ENCODE results near the gene DIP2C. TPM values are rescaled to one million over a fixed set of nuclear protein-coding genes. Genes with fewer than 3 reads are reported as not detected.

DIP2C gene
- total RNA-seq, 1 donor from 2014 or later, result 18.4 TPM

GRCh38 chr10:498760-499435, 190.6 kb downstream of the DIP2C start:
- Histone ChIP-seq H3K27ac (no peak overlapping the region), H3K9me3 (no peaks in the 10 kb centered on the region), H3K27me3 (no peaks in the 10 kb centered on the region), H3K36me3 (no peaks in the 10 kb centered on the region), H3K4me1 (peaks cover 24% of the 10 kb centered on the region), H3K4me3 (no peak overlapping the region)
- no peak for TF ChIP-seq POLR2AphosphoS5 (IDR thresholded peaks at IDR 0.05; ENCODE audit: insufficient read depth in 1 of 2, low read depth in 1 of 2)
- TF ChIP-seq, protein P1, sequence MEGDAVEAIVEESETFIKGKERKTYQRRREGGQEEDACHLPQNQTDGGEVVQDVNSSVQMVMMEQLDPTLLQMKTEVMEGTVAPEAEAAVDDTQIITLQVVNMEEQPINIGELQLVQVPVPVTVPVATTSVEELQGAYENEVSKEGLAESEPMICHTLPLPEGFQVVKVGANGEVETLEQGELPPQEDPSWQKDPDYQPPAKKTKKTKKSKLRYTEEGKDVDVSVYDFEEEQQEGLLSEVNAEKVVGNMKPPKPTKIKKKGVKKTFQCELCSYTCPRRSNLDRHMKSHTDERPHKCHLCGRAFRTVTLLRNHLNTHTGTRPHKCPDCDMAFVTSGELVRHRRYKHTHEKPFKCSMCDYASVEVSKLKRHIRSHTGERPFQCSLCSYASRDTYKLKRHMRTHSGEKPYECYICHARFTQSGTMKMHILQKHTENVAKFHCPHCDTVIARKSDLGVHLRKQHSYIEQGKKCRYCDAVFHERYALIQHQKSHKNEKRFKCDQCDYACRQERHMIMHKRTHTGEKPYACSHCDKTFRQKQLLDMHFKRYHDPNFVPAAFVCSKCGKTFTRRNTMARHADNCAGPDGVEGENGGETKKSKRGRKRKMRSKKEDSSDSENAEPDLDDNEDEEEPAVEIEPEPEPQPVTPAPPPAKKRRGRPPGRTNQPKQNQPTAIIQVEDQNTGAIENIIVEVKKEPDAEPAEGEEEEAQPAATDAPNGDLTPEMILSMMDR (IDR thresholded peaks at IDR 0.05), result no peak
- intact Hi-C loops (cut with DNase I), result no loop called here
- no peak for DNase-seq (ENCODE audit: extremely low spot score in 2 of 2)

GRCh38 chr10:497898-498451, 191.5 kb downstream of the DIP2C start:
- no peak overlapping the region for H3K4me3 ChIP-seq
- no peaks in the 10 kb centered on the region for H3K27me3 ChIP-seq
- H3K27ac ChIP-seq, result no peak overlapping the region
- no peak for DNase-seq (ENCODE audit: extremely low spot score in 2 of 2)
- peaks cover 24% of the 10 kb centered on the region for H3K4me1 ChIP-seq
- no peaks in the 10 kb centered on the region for H3K9me3 ChIP-seq
- TF ChIP-seq POLR2AphosphoS5 (IDR thresholded peaks at IDR 0.05; ENCODE audit: insufficient read depth in 1 of 2, low read depth in 1 of 2), result no peak
- TF ChIP-seq, protein P1 (IDR thresholded peaks at IDR 0.05), result no peak
- TF ChIP-seq POLR2A (IDR thresholded peaks at IDR 0.05), result no peak
- H3K36me3 ChIP-seq, result no peaks in the 10 kb centered on the region
- intact Hi-C loops (cut with DNase I), result no loop called here

GRCh38 chr10:497289-497688, 192.2 kb downstream of the DIP2C start:
- Histone ChIP-seq H3K4me1 (peaks cover 27% of the 10 kb centered on the region), H3K27ac (no peak overlapping the region), H3K9me3 (no peaks in the 10 kb centered on the region), H3K27me3 (no peaks in the 10 kb centered on the region), H3K36me3 (no peaks in the 10 kb centered on the region), H3K4me3 (no peak overlapping the region)
- DNase-seq (ENCODE audit: extremely low spot score in 2 of 2), result no peak
- TF ChIP-seq POLR2AphosphoS5 (IDR thresholded peaks at IDR 0.05; ENCODE audit: insufficient read depth in 1 of 2, low read depth in 1 of 2) (no peak), POLR2A (IDR thresholded peaks at IDR 0.05) (no peak)
- TF ChIP-seq, protein P1 (IDR thresholded peaks at IDR 0.05), result no peak
- intact Hi-C loops (cut with DNase I), result no loop called here

- Histone ChIP-seq H3K4me3 (no peak overlapping the region), H3K36me3 (no peaks in the 10 kb centered on the region), H3K9me3 (no peaks in the 10 kb centered on the region), H3K27me3 (no peaks in the 10 kb centered on the region), H3K27ac (no peak overlapping the region), H3K4me1 (peaks cover 27% of the 10 kb centered on the region)
- TF ChIP-seq, protein P1 (IDR thresholded peaks at IDR 0.05), result no peak
- TF ChIP-seq POLR2A (IDR thresholded peaks at IDR 0.05), result no peak
- no peak for TF ChIP-seq POLR2AphosphoS5 (IDR thresholded peaks at IDR 0.05; ENCODE audit: insufficient read depth in 1 of 2, low read depth in 1 of 2)
- no peak for DNase-seq (ENCODE audit: extremely low spot score in 2 of 2)
- intact Hi-C loops (cut with DNase I), result no loop called here
These were observed 194.9 kb downstream of the DIP2C start for GRCh38 chr10:494556-494955.

DNA sequence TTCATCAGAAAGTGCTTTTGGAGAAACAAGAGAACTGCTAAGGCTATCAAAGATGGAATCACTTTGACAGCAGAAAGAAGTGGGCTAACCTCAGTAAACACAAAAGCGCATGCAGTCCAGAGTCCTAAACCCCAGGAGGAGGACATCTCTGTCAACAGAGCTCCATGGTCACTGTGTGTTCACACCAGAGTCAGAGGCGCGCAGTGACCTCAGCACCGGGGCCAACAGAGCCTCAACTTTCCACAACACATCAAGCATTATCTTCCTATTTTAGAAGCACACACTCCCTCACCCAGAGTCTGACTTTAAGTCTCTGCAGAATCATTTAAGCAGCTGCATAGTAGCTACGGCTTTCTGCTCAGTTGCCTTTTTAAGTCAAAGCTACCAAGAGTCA, 195.3 kb downstream of the DIP2C start:
- no peaks in the 10 kb centered on the region for H3K27me3 ChIP-seq
- intact Hi-C loops (cut with DNase I), result no loop called here
- TF ChIP-seq POLR2A (IDR thresholded peaks at IDR 0.05) (no peak), POLR2AphosphoS5 (IDR thresholded peaks at IDR 0.05; ENCODE audit: insufficient read depth in 1 of 2, low read depth in 1 of 2) (no peak)
- TF ChIP-seq, protein P1 (IDR thresholded peaks at IDR 0.05), result no peak
- no peak overlapping the region for H3K27ac ChIP-seq
- no peak overlapping the region for H3K4me3 ChIP-seq
- H3K9me3 ChIP-seq, result no peaks in the 10 kb centered on the region
- H3K4me1 ChIP-seq, result peaks cover 26% of the 10 kb centered on the region
- H3K36me3 ChIP-seq, result no peaks in the 10 kb centered on the region
- no peak for DNase-seq (ENCODE audit: extremely low spot score in 2 of 2)
